ENCODE measurements around the gene MYLIP.

The MYLIP gene

DNA sequence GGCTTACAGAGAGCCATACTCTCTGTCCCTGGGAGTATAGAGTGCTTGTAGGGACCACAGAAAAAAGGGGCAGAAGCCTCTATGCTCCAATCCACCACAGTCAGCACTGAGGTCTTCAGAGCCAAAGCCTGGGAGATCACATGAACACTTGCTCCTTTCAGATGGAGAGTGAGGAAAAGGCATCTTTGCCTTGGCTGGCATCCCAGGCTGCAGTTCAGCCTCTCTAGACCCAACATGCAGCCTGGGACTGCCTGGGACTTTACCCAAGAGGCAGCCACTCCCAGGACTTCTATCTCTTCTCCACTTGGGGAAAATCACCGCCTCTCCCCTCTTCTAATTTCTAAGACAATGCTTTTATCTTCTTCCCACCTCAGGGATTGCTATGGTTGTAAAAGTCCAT, 46.5 kb upstream of the MYLIP start:
- Histone ChIP-seq H3K9me3 (ENCODE audit: control insufficient read depth, insufficient read depth, low read depth, low read length) (no peaks in the 10 kb centered on the region), H3K27ac (ENCODE audit: extremely low read depth, low read depth, low read length) (no peak overlapping the region), H3K4me3 (ENCODE audit: low read depth, low read length) (no peak overlapping the region), H3K4me1 (ENCODE audit: control insufficient read depth, insufficient read depth, low read length) (peaks cover 5% of the 10 kb centered on the region; the same call in 1 of the 2 replicates), H3K36me3 (ENCODE audit: control insufficient read depth in 2 of 2, insufficient read depth in 1 of 2, low read length in 2 of 2) (no peaks in the 10 kb centered on the region)
- CTCF ChIA-PET: interaction anchor here (1.1 kb wide), 2 partner anchors 101 to 250 kb away, joined by 3 to 4 read pairs; no protein-coding TSS in a partner anchor
- POLR2A ChIA-PET: no interaction called here
- TF ChIP-seq WT1 (tag by site-specific recombination; IDR thresholded peaks at IDR 0.05): no peak
- TF ChIP-seq, protein P1, sequence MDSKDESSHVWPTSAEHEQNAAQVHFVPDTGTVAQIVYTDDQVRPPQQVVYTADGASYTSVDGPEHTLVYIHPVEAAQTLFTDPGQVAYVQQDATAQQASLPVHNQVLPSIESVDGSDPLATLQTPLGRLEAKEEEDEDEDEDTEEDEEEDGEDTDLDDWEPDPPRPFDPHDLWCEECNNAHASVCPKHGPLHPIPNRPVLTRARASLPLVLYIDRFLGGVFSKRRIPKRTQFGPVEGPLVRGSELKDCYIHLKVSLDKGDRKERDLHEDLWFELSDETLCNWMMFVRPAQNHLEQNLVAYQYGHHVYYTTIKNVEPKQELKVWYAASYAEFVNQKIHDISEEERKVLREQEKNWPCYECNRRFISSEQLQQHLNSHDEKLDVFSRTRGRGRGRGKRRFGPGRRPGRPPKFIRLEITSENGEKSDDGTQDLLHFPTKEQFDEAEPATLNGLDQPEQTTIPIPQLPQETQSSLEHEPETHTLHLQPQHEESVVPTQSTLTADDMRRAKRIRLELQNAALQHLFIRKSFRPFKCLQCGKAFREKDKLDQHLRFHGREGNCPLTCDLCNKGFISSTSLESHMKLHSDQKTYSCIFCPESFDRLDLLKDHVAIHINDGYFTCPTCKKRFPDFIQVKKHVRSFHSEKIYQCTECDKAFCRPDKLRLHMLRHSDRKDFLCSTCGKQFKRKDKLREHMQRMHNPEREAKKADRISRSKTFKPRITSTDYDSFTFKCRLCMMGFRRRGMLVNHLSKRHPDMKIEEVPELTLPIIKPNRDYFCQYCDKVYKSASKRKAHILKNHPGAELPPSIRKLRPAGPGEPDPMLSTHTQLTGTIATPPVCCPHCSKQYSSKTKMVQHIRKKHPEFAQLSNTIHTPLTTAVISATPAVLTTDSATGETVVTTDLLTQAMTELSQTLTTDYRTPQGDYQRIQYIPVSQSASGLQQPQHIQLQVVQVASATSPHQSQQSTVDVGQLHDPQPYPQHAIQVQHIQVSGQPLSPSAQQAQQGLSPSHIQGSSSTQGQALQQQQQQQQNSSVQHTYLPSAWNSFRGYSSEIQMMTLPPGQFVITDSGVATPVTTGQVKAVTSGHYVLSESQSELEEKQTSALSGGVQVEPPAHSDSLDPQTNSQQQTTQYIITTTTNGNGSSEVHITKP (tag by site-specific recombination; IDR thresholded peaks at IDR 0.05): no peak
- no peak for TF ChIP-seq GLI4 (tag by site-specific recombination; IDR thresholded peaks at IDR 0.05)
- TF ChIP-seq ZNF701 (tag by site-specific recombination; IDR thresholded peaks at IDR 0.05): no peak

GRCh38 chr6:16086965-16087364, 41.9 kb upstream of the MYLIP start:
- no peak overlapping the region for H3K4me3 ChIP-seq (ENCODE audit: low read depth, low read length)
- H3K36me3 ChIP-seq (ENCODE audit: control insufficient read depth in 2 of 2, insufficient read depth in 1 of 2, low read length in 2 of 2): no peaks in the 10 kb centered on the region
- CTCF ChIA-PET: interaction anchor here (0.8 to 1.2 kb wide), 4 partner anchors 11 to 676 kb away, joined by 3 to 5 read pairs (median 4); partner anchors contain the start of gene MYLIP
- TF ChIP-seq GFI1B (tag by site-specific recombination; IDR thresholded peaks at IDR 0.05) (no peak), ZNF776 (tag by site-specific recombination; IDR thresholded peaks at IDR 0.05; ENCODE audit: borderline replicate concordance) (no peak), ZNF555 (tag by site-specific recombination; conservative IDR thresholded peaks at IDR 0.05) (no peak), KLF16 (tag by site-specific recombination; IDR thresholded peaks at IDR 0.05) (no peak), ZNF561 (tag by site-specific recombination; IDR thresholded peaks at IDR 0.05; ENCODE audit: borderline replicate concordance) (no peak), ZNF354C (tag by site-specific recombination; IDR thresholded peaks at IDR 0.05; ENCODE audit: borderline replicate concordance, low read depth) (no peak), SP7 (tag by site-specific recombination; IDR thresholded peaks at IDR 0.05) (no peak), ZNF830 (tag by site-specific recombination; IDR thresholded peaks at IDR 0.05; ENCODE audit: low read depth) (no peak), ZNF341 (tag by site-specific recombination; IDR thresholded peaks at IDR 0.05; ENCODE audit: low read depth) (no peak), ZNF654 (tag by site-specific recombination; IDR thresholded peaks at IDR 0.05; ENCODE audit: low read depth) (no peak), ATF2 (tag by site-specific recombination; IDR thresholded peaks at IDR 0.05; ENCODE audit: low read depth) (no peak), ZNF843 (tag by site-specific recombination; IDR thresholded peaks at IDR 0.05) (no peak), ZNF121 (tag by site-specific recombination; IDR thresholded peaks at IDR 0.05) (no peak), ZBTB10 (tag by site-specific recombination; IDR thresholded peaks at IDR 0.05) (no peak)
- TF ChIP-seq, protein P2, sequence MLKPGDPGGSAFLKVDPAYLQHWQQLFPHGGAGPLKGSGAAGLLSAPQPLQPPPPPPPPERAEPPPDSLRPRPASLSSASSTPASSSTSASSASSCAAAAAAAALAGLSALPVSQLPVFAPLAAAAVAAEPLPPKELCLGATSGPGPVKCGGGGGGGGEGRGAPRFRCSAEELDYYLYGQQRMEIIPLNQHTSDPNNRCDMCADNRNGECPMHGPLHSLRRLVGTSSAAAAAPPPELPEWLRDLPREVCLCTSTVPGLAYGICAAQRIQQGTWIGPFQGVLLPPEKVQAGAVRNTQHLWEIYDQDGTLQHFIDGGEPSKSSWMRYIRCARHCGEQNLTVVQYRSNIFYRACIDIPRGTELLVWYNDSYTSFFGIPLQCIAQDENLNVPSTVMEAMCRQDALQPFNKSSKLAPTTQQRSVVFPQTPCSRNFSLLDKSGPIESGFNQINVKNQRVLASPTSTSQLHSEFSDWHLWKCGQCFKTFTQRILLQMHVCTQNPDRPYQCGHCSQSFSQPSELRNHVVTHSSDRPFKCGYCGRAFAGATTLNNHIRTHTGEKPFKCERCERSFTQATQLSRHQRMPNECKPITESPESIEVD (tag by site-specific recombination; IDR thresholded peaks at IDR 0.05): no peak
- TF ChIP-seq, protein P3, sequence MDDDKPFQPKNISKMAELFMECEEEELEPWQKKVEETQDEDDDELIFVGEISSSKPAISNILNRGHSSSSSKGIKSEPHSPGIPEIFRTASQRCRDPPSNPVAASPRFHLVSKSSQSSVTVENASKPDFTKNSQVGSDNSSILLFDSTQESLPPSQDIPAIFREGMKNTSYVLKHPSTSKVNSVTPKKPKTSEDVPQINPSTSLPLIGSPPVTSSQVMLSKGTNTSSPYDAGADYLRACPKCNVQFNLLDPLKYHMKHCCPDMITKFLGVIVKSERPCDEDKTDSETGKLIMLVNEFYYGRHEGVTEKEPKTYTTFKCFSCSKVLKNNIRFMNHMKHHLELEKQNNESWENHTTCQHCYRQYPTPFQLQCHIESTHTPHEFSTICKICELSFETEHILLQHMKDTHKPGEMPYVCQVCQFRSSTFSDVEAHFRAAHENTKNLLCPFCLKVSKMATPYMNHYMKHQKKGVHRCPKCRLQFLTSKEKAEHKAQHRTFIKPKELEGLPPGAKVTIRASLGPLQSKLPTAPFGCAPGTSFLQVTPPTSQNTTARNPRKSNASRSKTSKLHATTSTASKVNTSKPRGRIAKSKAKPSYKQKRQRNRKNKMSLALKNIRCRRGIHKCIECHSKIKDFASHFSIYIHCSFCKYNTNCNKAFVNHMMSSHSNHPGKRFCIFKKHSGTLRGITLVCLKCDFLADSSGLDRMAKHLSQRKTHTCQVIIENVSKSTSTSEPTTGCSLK (tag by site-specific recombination; IDR thresholded peaks at IDR 0.05): no peak
- no peaks in the 10 kb centered on the region for H3K9me3 ChIP-seq (ENCODE audit: control insufficient read depth, insufficient read depth, low read depth, low read length)
- POLR2A ChIA-PET: interaction anchor here (2.1 kb wide), 1 partner anchor 42 kb away, joined by 7 read pairs; the partner anchor contains the start of gene MYLIP
- H3K4me1 ChIP-seq (ENCODE audit: control insufficient read depth, insufficient read depth, low read length): no peaks in the 10 kb centered on the region
- no peak overlapping the region for H3K27ac ChIP-seq (ENCODE audit: extremely low read depth, low read depth, low read length)
